WI38 (cell line): Measurements from ENCODE around the gene MED13L.

Experiments used
- H3K4me3 ChIP-seq: 2 replicates; pipeline ENCODE4 v1.5.1; 2011; ENCODE audit warnings: low read depth, mild to moderate bottlenecking, control low read depth, low read length
- CTCF ChIP-seq: IDR thresholded peaks from 2 replicates; pipeline ENCODE4 v1.5.1; 2012; ENCODE audit warnings: low read depth, mild to moderate bottlenecking, control low read depth, low read length

MED13L gene

DNA sequence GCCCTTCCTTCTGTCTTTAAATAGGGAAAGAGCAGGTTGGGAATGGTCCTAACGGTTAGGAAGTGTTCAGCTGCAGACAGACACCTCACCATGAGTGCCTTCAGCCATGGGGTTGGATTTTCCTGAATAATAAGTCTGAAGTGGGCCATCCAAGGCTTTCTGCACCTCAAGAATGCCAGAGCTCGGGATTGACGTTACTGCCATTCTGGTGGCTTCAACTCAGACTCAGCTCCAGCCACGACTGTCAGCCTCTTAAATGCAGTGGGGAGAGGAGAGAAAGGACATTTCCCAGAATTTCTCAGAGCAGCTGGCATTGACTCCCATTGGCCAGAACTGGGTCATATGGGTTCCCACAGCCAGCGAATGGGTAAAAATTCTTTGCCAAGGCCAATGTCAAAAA is 363.4 kb downstream of the MED13L start:
- no peak for TF ChIP-seq CTCF

GRCh38 chr12:115912440-115912839 is 365.1 kb downstream of the MED13L start:
- no peak for TF ChIP-seq CTCF
- no peak overlapping the region for H3K4me3 ChIP-seq

More for the DNA sequence above, 363.4 kb downstream of the MED13L start:
- H3K4me3 ChIP-seq: no peak overlapping the region

- no peak for TF ChIP-seq CTCF
- H3K4me3 ChIP-seq: no peak overlapping the region
Observed at GRCh38 chr12:115911360-115911759, 366.1 kb downstream of the MED13L start.

- TF ChIP-seq CTCF: no peak
- H3K4me3 ChIP-seq: no peak overlapping the region
Observed at GRCh38 chr12:115910057-115910456, 367.4 kb downstream of the MED13L start.
